HFFc6 (cell line): ENCODE measurements around the gene GPR146. TPM values are rescaled to one million over a fixed set of nuclear protein-coding genes. Genes with fewer than 3 reads are reported as not detected.

Source experiments
- DNase-seq: peaks from one replicate; pipeline ENCODE4 v3.0.0-alpha.2; 2018
- H3K27ac Mint-ChIP-seq: 2 replicates; pipeline ENCODE4 v1.8.0; 2020; ENCODE audit warnings: mild to moderate bottlenecking, mixed read lengths
- H3K27me3 Mint-ChIP-seq: 2 replicates; pipeline ENCODE4 v1.8.0; 2021; ENCODE audit warnings: mild to moderate bottlenecking, moderate library complexity, mixed read lengths; ENCODE audit not compliant: insufficient read depth
- H3K36me3 Mint-ChIP-seq: 2 replicates; pipeline ENCODE4 v1.8.0; 2021; ENCODE audit warnings: low read depth, mixed read lengths
- H3K4me1 Mint-ChIP-seq: 2 replicates; pipeline ENCODE4 v1.8.0; 2020; ENCODE audit warnings: low read depth, mixed read lengths
- H3K4me3 Mint-ChIP-seq: 2 replicates; pipeline ENCODE4 v1.8.0; 2020; ENCODE audit warnings: mild to moderate bottlenecking, moderate library complexity, mixed read lengths
- H3K9me3 Mint-ChIP-seq: 2 replicates; pipeline ENCODE4 v1.8.0; 2020; ENCODE audit warnings: mild to moderate bottlenecking, mixed read lengths
- CTCF ChIP-seq: fragments of 200-600 bp; sonication (generic); IDR thresholded peaks from 2 replicates; pipeline ENCODE4 v1.5.0; 2021; ENCODE audit warnings: antibody characterized with exemption, mild to moderate bottlenecking
- total RNA-seq, 6 experiments: library from RNA; stranded (reverse); fragmentation: NEBNext Ultra II Directional; extraction: Animal tissue kit (Norgen Biotek cat#: 25700); gene quantifications; 2 replicates in 1 of 6; 3 replicates in 5 of 6; pipeline ENCODE4 v1.2.3, GENCODE V29; 2021

The GPR146 gene
- total RNA-seq, 6 experiments from 2014 or later = 0.26 to 0.92 (median 0.52) TPM

- DNase-seq = no peak
- no peaks in the 10 kb centered on the region for H3K36me3 Mint-ChIP-seq
- peaks cover 1% of the 10 kb centered on the region; the same call in 1 of the 2 replicates for H3K27me3 Mint-ChIP-seq
- H3K9me3 Mint-ChIP-seq = no peaks in the 10 kb centered on the region
- no peak overlapping the region for H3K4me3 Mint-ChIP-seq
- TF ChIP-seq CTCF = no peak
- H3K4me1 Mint-ChIP-seq = peaks cover 2% of the 10 kb centered on the region
- no peak overlapping the region for H3K27ac Mint-ChIP-seq
Measured at GRCh38 chr7:1050254-1050906, 6.0 kb downstream of the GPR146 start.

- Mint-ChIP-seq H3K27ac (no peak overlapping the region), H3K9me3 (no peaks in the 10 kb centered on the region), H3K4me3 (no peak overlapping the region), H3K27me3 (peaks cover 1% of the 10 kb centered on the region; the same call in 1 of the 2 replicates), H3K4me1 (no peaks in the 10 kb centered on the region), H3K36me3 (no peaks in the 10 kb centered on the region)
- no peak for TF ChIP-seq CTCF
- no peak for DNase-seq
Measured at GRCh38 chr7:1050956-1051690, 6.8 kb downstream of the GPR146 start.

GRCh38 chr7:1052031-1052818 is 7.9 kb downstream of the GPR146 start:
- Mint-ChIP-seq H3K4me3 (no peak overlapping the region), H3K9me3 (no peaks in the 10 kb centered on the region), H3K4me1 (no peaks in the 10 kb centered on the region), H3K36me3 (no peaks in the 10 kb centered on the region), H3K27me3 (peaks cover 1% of the 10 kb centered on the region; the same call in 1 of the 2 replicates), H3K27ac (no peak overlapping the region)
- TF ChIP-seq CTCF = no peak
- DNase-seq = no peak

- H3K9me3 Mint-ChIP-seq = no peaks in the 10 kb centered on the region
- no peak overlapping the region for H3K27ac Mint-ChIP-seq
- H3K27me3 Mint-ChIP-seq = peaks cover 1% of the 10 kb centered on the region; the same call in 1 of the 2 replicates
- DNase-seq = no peak
- no peaks in the 10 kb centered on the region for H3K4me1 Mint-ChIP-seq
- no peaks in the 10 kb centered on the region for H3K36me3 Mint-ChIP-seq
- TF ChIP-seq CTCF = no peak
- no peak overlapping the region for H3K4me3 Mint-ChIP-seq
Measured at GRCh38 chr7:1053002-1053411, 8.7 kb downstream of the GPR146 start.

- no peak for TF ChIP-seq CTCF
- no peak overlapping the region for H3K27ac Mint-ChIP-seq
- H3K9me3 Mint-ChIP-seq = no peaks in the 10 kb centered on the region
- H3K36me3 Mint-ChIP-seq = no peaks in the 10 kb centered on the region
- DNase-seq = no peak
- peaks cover 1% of the 10 kb centered on the region for H3K27me3 Mint-ChIP-seq
- no peak overlapping the region for H3K4me3 Mint-ChIP-seq
- no peaks in the 10 kb centered on the region for H3K4me1 Mint-ChIP-seq
Measured at GRCh38 chr7:1053816-1054370, 9.5 kb downstream of the GPR146 start.
